ENCODE measurements around the gene FAM8A1.

FAM8A1 gene

GRCh38 chr6:17599877-17600526 is at the start of gene FAM8A1:
TSS of gene FAM8A1 (plus strand) at chr6:17600302. CDS start at chr6:17600410, 108 bp downstream.
- no peaks in the 10 kb centered on the region for H3K9me3 ChIP-seq (ENCODE audit: low read depth, low read length)
- TF ChIP-seq FOXP2 (optimal IDR thresholded peaks at IDR 0.05; ENCODE audit: control extremely low read depth, extremely low read length, insufficient read depth) = peak; percentile 99
- peak; percentile 93 for TF ChIP-seq POLR2AphosphoS5 (IDR thresholded peaks at IDR 0.05; ENCODE audit: borderline replicate concordance, low read depth, low read length)
- TF ChIP-seq EZH2 (IDR thresholded peaks at IDR 0.05) = no peak
- peaks cover 5% of the 10 kb centered on the region; the same call in 1 of the 2 replicates for H3K36me3 ChIP-seq (ENCODE audit: insufficient read depth, low read length)
- peak within 1 kb of the TSS; percentile 63; the same call in 1 of the 2 replicates for H3K27ac ChIP-seq
- DNase-seq (ENCODE audit: low read depth, low spot score) = peak; percentile 37
- H3K4me3 ChIP-seq = peak within 1 kb of the TSS; percentile 87
- H3K9ac ChIP-seq (ENCODE audit: insufficient read length) = peak within 1 kb of the TSS; percentile 75

GRCh38 chr6:17551383-17551958 is 48.6 kb upstream of the FAM8A1 start:
- Histone ChIP-seq H3K9ac (ENCODE audit: insufficient read length) (no peak overlapping the region), H3K9me3 (ENCODE audit: low read depth, low read length) (no peaks in the 10 kb centered on the region), H3K4me3 (no peak overlapping the region), H3K36me3 (ENCODE audit: insufficient read depth, low read length) (no peaks in the 10 kb centered on the region; the same call in 1 of the 2 replicates), H3K27ac (no peak overlapping the region)
- no peak for TF ChIP-seq EZH2 (IDR thresholded peaks at IDR 0.05)
- no peak for TF ChIP-seq FOXP2 (optimal IDR thresholded peaks at IDR 0.05; ENCODE audit: control extremely low read depth, extremely low read length, insufficient read depth)
- TF ChIP-seq POLR2AphosphoS5 (IDR thresholded peaks at IDR 0.05; ENCODE audit: borderline replicate concordance, low read depth, low read length) = no peak
- no peak for DNase-seq (ENCODE audit: low read depth, low spot score)

GRCh38 chr6:17552861-17553260 is 47.2 kb upstream of the FAM8A1 start:
- no peak for TF ChIP-seq POLR2AphosphoS5 (IDR thresholded peaks at IDR 0.05; ENCODE audit: borderline replicate concordance, low read depth, low read length)
- no peak for TF ChIP-seq EZH2 (IDR thresholded peaks at IDR 0.05)
- no peak for TF ChIP-seq FOXP2 (optimal IDR thresholded peaks at IDR 0.05; ENCODE audit: control extremely low read depth, extremely low read length, insufficient read depth)
- Histone ChIP-seq H3K27ac (no peak overlapping the region), H3K9ac (ENCODE audit: insufficient read length) (no peak overlapping the region), H3K4me3 (no peak overlapping the region), H3K9me3 (ENCODE audit: low read depth, low read length) (no peaks in the 10 kb centered on the region), H3K36me3 (ENCODE audit: insufficient read depth, low read length) (no peaks in the 10 kb centered on the region; the same call in 1 of the 2 replicates)
- DNase-seq (ENCODE audit: low read depth, low spot score) = no peak

GRCh38 chr6:17556014-17556413 is 44.1 kb upstream of the FAM8A1 start:
- Histone ChIP-seq H3K9ac (ENCODE audit: insufficient read length) (no peak overlapping the region), H3K9me3 (ENCODE audit: low read depth, low read length) (no peaks in the 10 kb centered on the region), H3K4me3 (no peak overlapping the region), H3K36me3 (ENCODE audit: insufficient read depth, low read length) (no peaks in the 10 kb centered on the region; the same call in 1 of the 2 replicates), H3K27ac (no peak overlapping the region)
- DNase-seq (ENCODE audit: low read depth, low spot score) = no peak
- no peak for TF ChIP-seq FOXP2 (optimal IDR thresholded peaks at IDR 0.05; ENCODE audit: control extremely low read depth, extremely low read length, insufficient read depth)
- no peak for TF ChIP-seq POLR2AphosphoS5 (IDR thresholded peaks at IDR 0.05; ENCODE audit: borderline replicate concordance, low read depth, low read length)
- no peak for TF ChIP-seq EZH2 (IDR thresholded peaks at IDR 0.05)

GRCh38 chr6:17562636-17563035 is 37.5 kb upstream of the FAM8A1 start:
- H3K9me3 ChIP-seq (ENCODE audit: low read depth, low read length) = 0 out of 2 replicates have a peak, but pooled peaks cover 3% of the 10 kb centered on the region
- DNase-seq (ENCODE audit: low read depth, low spot score) = no peak

GRCh38 chr6:17565399-17565798 is 34.7 kb upstream of the FAM8A1 start:
- H3K4me3 ChIP-seq = no peak overlapping the region
- no peak for DNase-seq (ENCODE audit: low read depth, low spot score)
- TF ChIP-seq FOXP2 (optimal IDR thresholded peaks at IDR 0.05; ENCODE audit: control extremely low read depth, extremely low read length, insufficient read depth) (no peak), EZH2 (IDR thresholded peaks at IDR 0.05) (no peak), POLR2AphosphoS5 (IDR thresholded peaks at IDR 0.05; ENCODE audit: borderline replicate concordance, low read depth, low read length) (no peak)

More at GRCh38 chr6:17562636-17563035, 37.5 kb upstream of the FAM8A1 start:
- Histone ChIP-seq H3K4me3 (no peak overlapping the region), H3K9ac (ENCODE audit: insufficient read length) (no peak overlapping the region), H3K36me3 (ENCODE audit: insufficient read depth, low read length) (no peaks in the 10 kb centered on the region), H3K27ac (no peak overlapping the region)
- TF ChIP-seq POLR2AphosphoS5 (IDR thresholded peaks at IDR 0.05; ENCODE audit: borderline replicate concordance, low read depth, low read length) (no peak), FOXP2 (optimal IDR thresholded peaks at IDR 0.05; ENCODE audit: control extremely low read depth, extremely low read length, insufficient read depth) (no peak), EZH2 (IDR thresholded peaks at IDR 0.05) (no peak)

GRCh38 chr6:17574866-17575560 is 25.1 kb upstream of the FAM8A1 start:
- Histone ChIP-seq H3K9me3 (ENCODE audit: low read depth, low read length) (no peaks in the 10 kb centered on the region), H3K9ac (ENCODE audit: insufficient read length) (no peak overlapping the region), H3K36me3 (ENCODE audit: insufficient read depth, low read length) (no peaks in the 10 kb centered on the region), H3K27ac (no peak overlapping the region), H3K4me3 (no peak overlapping the region)
- no peak for DNase-seq (ENCODE audit: low read depth, low spot score)
- TF ChIP-seq POLR2AphosphoS5 (IDR thresholded peaks at IDR 0.05; ENCODE audit: borderline replicate concordance, low read depth, low read length) = no peak
- TF ChIP-seq FOXP2 (optimal IDR thresholded peaks at IDR 0.05; ENCODE audit: control extremely low read depth, extremely low read length, insufficient read depth) = no peak
- TF ChIP-seq EZH2 (IDR thresholded peaks at IDR 0.05) = no peak

More at GRCh38 chr6:17565399-17565798, 34.7 kb upstream of the FAM8A1 start:
- Histone ChIP-seq H3K27ac (no peak overlapping the region), H3K9ac (ENCODE audit: insufficient read length) (no peak overlapping the region), H3K36me3 (ENCODE audit: insufficient read depth, low read length) (no peaks in the 10 kb centered on the region), H3K9me3 (ENCODE audit: low read depth, low read length) (0 out of 2 replicates have a peak, but pooled peaks cover 3% of the 10 kb centered on the region)

- no peak overlapping the region for H3K27ac ChIP-seq
- DNase-seq (ENCODE audit: low read depth, low spot score) = no peak
- no peaks in the 10 kb centered on the region for H3K9me3 ChIP-seq (ENCODE audit: low read depth, low read length)
- TF ChIP-seq FOXP2 (optimal IDR thresholded peaks at IDR 0.05; ENCODE audit: control extremely low read depth, extremely low read length, insufficient read depth) (no peak), EZH2 (IDR thresholded peaks at IDR 0.05) (no peak), POLR2AphosphoS5 (IDR thresholded peaks at IDR 0.05; ENCODE audit: borderline replicate concordance, low read depth, low read length) (no peak)
- no peaks in the 10 kb centered on the region for H3K36me3 ChIP-seq (ENCODE audit: insufficient read depth, low read length)
- no peak overlapping the region for H3K9ac ChIP-seq (ENCODE audit: insufficient read length)
- H3K4me3 ChIP-seq = no peak overlapping the region
Measured at GRCh38 chr6:17577059-17577458, 23.0 kb upstream of the FAM8A1 start.
